Activated T-helper 9 cell treated with anti-CD3 and anti-CD28 coated beads, Interleukin-2, amount 50 U/mL, for 16 hours (primary cell): ENCODE data around the gene TOLLIP.

Experiments used
- DNase-seq: peaks from one replicate; pipeline ENCODE4 v3.0.0-alpha.2; 2020; ENCODE audit warnings: low read depth

Gene TOLLIP

DNA sequence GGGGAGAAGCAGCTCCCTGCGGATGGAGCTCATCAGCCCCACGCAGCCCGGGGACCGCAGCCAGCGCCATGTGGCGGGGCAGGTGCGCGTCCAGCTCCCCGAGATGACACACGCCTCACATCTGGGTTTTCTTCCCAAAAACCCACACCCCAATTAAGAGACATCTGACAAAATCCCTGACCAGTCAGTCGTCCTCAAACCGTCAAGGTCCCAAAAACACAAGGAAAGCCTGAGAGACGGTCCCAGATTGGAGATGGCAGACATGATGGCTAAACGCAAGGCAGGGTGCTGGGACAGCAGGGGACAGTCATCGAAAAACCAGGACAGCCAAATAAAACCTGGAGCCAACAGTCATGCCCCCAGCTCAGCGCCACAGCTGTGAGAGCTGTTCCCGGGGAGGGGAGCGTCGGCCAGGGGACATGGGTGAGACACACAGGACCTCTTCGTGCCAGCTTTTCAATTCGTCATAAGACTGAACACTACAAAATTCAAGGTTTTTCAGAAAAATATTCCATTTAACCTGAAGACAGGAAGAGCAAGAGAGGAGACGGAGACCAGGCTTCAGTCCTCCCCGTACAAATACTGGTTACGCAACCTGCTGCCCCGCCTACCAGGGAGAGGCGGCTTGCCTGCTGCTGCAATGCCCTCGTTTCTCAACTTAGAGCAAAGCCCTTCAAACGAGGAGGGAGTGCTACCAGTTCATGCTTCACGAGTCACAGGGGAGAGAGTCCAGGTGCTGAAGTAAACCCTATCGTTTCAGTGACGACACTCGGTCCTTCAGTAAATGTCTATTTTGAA, 10.5 kb downstream of the TOLLIP start:
- DNase-seq, result no peak

DNA sequence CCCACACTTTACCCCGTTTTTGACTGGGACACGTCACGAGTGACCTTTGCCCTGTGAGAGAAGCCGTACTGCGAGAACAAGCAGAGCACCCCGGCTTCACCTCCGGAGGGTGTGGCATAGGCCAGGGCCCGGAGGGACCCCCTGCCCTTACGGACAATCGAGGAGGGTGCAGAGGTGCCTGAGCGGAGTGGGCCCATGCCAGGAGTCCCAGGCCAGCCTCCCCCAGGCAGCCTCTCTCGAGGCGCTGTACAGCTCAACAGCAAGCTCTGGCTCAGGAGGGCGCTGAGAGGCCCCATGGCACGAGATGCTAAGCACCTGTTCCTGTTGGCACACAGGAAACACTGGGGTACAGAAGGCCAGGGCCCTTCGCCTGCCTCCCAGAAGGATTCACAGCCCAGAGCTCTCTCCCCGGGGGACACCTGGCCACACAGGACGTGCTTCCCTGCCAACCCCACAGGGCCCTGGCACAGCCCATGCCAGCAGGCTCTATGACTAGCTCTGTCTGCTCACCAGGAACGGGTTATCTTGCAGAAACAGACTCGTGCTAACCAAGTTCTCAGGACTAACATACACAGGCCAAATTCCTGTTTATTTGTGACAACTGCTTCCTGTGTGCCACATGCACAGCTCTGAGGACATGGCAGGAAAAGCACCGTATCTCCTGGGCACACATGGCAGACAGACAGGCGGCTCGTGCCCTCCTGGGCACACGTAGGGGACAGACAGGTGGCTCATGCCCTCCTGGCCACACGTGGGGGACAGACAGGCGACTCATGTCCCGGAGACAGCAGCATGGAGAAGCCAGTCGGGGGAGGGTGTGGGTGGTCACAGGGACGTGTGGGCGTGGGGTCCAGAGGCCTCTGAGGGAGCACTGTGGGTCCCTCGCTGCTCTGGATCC, 11.6 kb downstream of the TOLLIP start:
- no peak for DNase-seq

DNA sequence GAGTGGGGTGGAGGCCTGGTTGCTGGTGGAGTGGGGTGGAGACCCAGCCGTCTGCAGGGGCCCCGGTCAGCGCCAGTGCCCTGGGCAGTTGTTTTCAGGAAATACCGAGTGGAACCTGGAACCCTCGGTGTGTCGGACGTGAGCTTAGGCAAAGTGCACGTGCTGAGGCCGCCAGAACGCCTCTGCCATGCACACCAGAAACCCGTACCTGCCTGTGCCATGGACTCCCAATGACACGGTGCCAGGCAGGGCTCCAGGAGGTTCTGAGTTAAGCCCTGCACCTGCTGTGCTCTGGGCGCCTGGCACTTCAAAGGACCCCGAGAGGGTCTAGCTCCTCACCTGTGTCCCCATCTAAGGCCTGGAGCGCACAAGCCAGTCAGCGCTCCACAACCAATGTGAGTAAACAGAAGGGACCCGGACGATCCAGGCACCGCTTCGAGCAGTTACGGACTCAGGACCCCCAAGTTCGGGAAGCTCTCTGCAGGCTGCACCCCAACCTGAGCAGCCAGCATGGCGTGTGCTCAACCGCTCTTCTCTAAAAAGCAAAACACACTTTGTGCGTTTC, 12.3 kb downstream of the TOLLIP start:
- DNase-seq, result no peak

DNA sequence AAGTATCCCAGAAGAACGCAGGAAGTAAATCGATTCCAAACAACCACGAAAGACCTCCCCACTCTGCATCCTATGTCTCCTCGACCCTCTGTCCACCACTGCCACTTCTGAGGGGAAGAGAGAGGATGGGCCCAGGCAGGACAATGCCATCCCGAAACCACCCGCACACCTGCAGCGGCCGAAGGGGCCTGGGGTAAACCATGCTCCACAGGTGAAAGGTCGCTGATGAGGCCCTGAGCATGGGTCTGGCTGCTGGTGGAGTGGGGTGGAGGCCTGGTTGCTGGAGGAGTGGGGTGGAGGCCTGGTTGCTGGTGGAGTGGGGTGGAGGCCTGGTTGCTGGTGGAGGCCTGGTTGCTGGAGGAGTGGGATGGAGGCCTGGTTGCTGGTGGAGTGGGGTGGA, 13.1 kb downstream of the TOLLIP start:
- DNase-seq, result no peak

DNA sequence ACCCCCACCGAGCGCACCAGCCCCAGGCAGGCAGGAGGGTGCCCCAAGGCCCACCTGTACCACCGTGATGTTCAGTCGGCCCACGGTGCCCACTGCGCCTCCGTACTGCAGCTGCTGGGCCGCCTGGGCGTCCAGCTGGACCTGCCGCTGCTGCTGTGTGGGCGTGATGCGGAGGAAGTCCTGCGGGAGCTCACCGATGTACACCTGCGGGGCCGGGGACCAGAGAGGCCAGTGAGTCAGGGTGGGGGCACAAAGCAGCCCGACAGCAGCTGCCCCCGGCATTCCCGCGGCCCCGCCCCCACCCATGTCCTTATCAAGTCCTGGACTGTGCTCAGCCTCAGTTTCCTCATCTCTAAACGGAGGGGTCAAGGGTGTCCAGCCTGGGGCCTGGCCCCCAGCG, 13.8 kb downstream of the TOLLIP start:
- DNase-seq, result no peak

DNA sequence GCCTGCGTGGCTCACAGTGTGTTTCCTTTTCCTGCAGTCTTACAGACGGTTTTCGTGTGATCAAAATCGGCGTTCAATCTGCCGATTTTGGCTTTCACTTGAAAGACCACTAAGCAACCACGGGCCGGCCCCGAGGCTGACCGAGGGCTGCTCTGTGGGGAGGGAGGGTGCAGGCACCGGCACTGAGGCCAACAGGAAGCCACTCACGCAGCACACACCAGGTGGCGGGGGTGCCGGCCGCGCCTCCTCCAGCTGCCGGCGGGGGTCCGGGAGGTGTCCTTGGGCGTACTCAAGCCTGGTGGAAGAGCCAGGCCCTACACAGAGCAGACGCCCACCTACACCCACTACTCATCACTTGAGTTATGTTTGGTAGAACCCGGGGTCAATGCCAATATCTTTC, 14.3 kb downstream of the TOLLIP start:
- no peak for DNase-seq

DNA sequence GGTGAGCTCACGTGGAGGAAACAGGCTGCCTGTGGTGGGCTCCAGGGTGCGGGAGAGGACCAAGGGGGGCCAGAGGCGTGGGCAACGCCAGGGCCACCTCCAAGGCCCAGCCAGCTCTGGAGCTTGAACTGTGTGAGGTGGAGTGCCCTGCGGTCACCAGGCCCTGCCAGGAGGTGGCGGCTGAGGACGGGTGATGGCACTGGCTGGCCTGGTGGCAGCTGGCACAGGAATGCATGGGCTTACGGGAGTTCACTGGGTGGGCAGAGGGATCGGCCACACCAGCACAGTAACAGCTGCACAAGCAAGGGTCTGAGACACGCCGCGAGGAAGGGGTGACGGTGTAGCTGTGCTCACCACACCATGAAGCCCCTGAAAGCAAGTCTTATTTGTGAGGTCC, 15.8 kb downstream of the TOLLIP start:
- no peak for DNase-seq

DNA sequence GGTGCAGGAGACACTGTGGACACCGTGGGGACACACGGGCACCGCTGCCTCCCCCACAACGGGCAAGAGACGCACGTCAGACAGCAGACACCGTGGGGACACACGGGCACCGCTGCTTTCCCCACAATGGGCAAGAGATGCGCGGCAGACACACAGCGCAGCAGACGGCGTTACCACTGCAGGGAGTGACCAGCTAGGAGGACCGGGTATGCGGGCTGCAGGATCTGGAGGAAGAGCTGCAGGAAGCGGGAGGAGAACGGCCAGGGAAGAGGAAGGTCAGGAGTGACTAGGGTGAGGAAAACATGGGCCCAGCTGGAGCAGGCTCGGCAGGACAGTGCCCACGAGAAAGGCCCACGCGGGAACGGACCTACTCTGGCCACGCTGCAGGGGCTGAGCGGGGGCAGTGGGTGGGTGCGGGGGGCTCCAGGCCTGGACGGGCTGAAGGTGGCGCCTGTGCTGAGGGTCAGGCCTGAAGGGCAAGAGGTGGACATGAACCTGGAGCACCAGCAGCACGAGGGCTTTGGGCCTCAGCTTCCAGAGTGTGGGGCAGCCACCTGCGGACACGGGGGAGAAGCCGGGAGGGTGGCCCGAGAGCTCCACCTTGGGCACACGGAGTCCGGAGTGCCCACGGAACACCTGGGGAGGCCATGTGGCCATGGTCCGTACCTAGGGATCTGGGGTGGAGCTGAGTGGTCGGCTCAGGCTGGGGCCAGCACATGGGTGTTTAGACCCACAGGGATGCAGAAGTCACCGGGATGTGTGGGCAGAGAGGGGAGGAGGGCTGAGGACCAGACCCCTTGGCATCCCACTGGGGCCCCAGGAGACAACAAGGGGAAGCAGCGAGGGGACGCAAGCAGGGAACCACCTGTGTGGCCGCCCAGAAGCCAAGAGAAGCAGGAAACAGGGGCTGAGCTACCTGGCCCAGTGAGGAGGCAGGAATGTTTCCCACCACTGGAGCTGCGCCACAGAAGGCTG, 16.5 kb downstream of the TOLLIP start:
- no peak for DNase-seq

DNA sequence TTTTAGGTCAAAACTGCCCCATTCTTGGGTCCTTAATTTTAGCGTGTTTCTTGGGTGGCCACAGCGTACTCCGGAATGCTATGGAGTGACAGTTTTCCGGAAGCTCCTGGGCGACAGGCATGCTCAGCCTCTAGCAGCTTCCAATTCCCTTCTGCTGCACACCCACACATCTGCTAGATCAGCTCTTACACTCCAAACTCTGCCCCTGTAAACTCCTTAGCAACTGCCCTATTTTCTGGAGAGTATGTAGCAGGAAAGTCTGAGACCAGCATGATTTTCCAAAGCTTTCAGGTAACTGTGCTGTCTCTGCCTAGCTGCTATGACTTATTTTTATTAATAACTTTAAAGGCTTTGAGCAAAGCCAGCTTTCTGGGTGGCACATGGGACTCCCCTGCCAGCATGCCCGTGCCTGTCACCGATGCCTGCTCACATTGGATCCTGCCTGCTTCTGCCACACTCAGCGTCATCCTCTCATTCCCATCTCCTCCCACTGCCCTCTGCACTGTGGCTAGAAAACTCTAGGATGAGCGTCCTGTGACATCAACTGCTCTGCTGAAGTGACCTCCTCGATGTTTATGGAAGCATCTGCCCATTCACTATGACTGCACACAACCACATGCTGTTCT, 17.3 kb downstream of the TOLLIP start:
- no peak for DNase-seq

DNA sequence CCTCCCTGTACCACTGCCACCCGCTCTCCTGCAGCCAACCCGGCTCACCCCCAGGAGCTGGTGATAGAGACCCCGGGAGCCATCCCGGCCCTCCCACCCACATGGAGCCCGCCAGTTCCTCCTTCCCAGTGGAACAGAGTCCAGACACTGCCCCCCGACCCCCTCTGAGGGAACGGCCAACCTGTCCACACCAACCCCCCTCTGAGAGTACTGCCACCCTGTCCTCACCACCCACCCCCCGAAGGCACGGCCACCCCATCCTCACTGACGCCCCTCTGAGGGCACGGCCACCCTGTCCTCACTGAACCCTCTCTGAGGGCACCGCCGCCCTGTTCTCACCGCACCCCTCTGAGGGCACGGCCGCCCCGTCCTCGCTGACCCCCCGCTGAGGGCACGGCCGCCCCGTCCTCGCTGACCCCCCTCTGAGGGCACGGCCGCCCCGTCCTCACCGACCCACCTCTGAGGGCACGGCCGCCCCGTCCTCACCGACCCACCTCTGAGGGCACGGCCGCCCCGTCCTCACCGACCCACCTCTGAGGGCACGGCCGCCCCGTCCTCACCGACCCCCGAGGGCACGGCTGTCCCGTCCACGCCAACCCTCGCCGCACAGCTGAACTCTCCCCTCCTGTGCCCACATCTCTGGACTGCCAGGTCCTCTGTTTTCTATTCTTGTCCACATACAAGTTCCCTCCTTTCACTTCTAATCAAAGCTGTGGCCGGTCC, 18.0 kb downstream of the TOLLIP start:
- DNase-seq, result no peak

DNA sequence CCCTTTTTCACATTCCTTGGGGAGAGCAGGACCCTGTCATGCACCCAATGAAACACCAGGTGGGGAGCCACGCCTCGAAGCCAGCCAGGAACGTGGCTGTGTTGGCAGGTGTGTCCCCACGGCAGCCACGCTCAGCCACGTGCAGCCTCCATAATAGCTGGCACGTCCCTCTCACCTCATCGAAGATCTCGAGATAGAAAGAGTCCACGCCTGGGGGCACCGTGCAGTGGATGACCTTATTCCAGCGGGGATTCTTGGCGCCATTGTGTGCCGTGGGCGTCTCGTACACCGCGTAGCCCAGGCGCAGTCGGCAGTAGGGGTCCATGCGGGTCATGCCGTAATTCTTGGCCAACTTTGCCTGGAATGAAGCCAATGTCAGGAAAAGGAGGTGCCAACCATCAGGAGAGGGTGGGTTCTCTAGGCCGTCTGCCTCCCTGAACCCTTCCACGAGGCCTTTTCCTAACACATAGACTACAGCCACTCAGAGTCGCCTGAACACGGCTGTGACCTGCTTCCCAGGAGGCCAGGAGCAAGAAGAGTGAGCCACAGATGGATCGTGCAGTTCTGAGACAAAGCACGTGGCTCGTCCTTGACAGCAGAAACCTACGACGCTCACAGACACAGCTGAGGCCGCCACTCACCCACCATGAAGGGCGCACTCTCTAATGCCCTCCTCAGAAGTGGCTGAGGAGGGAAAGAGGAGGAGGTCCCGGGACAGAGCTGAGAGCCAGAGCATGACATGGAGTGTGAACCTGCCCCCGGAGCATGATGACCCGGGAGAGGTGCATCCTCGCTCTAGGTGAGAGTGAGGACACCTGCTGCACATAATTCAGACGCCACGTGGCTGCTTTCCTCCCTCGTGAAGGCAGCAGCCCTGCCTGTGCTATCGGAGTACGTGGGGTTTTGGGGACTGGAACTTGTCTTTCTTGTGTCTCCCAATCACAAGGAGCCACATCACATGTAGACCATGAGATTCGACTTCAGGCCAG, 19.1 kb downstream of the TOLLIP start:
- no peak for DNase-seq

DNA sequence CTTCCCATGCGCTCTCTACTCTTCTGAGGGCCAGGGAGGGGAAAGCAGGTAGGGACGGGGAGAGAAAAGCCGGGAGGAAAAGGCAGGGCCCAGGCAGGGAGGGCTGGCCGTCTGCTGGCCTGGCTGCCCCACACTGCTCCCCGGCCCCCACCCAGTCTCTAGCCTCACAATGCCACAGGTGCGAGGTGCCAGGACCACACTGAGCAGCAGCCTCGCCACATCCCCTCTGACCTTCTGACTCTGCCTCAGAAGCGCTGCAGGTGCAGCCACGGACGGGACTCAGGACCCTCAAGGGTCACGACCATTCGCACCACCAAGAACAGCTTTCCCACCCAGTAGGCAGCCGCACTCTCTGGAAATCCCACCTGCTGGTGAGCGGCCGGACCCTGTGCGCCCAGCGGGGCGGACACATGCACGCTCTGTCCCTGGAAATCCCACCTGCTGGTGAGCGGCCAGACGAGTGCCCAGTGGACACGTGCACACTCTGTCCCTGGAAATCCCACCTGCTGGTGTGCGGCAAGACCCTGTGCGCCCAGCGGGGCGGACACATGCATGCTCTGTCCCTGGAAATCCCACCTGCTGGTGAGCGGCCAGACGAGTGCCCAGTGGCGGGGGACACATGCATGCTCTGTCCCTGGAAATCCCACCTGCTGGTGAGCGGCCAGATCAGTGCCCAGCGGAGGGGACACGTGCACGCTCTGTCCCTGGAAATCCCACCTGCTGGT, 20.1 kb downstream of the TOLLIP start:
- DNase-seq, result no peak

DNA sequence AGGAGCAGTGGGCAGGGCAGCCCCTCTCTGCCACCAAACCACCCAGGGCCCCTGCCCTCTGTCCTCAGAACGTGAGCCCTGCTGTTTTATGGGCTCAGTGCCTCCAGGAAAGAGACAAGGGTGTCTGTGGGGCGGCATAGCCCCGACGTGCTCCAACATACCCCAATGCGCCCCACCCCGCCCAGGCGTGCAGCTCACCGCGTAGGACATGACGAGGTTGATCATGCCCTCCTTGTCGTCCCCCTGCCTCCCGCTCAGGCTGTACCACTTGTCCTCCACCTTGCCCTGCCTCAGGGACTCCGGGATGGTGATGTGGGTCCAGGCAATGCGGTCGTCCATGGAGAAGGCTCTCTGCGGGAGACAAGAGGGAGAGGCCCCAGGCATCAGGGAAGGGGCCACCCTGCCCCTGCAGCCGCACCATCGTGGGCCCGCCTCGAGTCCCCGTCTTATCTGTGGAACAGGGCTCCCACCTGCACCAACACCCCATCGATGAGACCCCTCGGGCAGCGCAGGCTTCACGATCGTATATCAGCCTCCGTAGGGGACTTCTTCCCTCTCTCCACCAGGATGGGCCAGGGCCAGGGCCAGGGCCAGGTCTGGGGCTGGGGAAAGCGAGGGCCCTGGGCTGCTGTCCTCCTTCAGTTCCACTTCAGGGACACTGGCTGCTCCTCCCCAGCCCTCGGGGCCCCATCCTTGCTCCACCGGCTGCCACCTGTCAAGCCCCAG, 20.8 kb downstream of the TOLLIP start:
- DNase-seq, result no peak

DNA sequence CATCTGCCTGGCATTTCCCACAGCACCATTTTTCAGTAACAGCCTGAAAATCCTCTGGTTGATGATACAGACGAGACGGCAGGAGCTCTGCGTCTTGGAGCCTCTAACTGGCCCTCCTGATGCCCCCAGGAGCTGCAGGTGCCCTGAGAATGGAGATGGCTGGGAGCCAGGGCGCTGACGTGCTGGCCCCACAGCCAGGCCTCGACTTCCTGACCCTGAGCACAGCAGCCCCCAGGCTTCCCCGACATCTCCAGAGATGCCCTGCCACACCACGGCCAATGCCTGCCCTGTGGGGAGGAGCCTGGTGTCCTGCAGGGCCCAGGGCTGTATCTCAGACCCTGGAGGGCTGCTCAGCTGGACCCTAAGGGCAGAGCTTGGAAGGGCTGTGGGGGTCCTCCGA, 21.5 kb downstream of the TOLLIP start:
- DNase-seq, result no peak

DNA sequence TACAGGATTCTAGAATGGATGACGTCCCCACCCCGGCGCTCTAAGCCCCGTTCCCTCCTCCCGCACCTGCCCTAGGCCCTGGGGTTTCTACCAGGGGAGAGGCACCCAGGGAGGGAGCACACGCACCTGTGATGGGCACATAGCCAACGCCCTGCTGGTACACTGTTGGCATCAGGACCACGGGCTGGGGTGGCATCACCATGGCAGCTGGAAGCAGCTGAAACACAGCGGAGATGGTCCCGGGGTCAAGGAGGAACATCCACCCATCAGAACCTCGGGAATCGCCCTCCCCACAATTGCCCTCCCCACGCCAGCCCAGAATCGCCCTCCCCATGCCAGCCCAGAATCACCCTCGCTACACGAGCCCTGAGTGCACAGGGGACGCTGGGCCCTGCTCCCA, 23.6 kb downstream of the TOLLIP start:
- no peak for DNase-seq

DNA sequence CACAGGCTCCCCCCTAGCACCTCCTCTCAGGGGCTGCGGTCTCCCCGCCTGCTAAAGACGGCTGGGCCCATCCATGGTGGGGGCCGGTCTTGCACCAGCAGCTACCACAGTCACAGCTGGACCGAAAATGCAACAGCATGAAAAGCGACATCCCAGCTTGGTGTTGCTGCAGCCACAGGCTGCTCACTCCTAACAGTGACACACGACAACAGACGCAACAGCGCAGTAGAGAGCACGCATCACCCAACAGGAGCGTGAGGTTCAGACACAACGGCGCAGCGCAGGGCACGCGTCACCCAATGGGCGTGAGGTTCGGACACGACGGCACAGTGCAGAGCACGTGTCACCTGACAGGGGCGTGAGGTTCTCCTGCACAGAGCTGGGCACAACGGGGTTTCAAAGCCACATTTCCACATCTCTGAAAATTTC, 24.1 kb downstream of the TOLLIP start:
- DNase-seq, result no peak

DNA sequence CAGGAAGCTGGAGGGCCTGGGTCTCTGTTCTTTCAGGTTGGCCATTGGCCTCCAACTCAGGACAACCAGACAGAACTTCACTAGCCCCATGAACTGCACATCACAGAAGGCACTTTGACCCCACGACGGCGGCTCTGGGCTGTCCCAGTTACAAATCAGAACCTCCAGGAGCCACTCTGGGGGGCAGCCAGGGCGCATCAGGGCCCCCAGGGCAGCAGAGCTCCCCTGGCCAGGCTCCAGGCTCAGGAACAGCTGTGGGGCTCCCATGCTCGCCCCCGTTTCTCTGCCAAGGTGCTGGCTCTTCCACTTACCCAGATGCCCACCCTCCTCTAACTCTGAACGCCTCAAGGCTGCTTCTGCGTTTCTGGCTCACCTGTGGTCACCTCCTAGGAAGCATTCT, 25.5 kb downstream of the TOLLIP start:
- no peak for DNase-seq

DNA sequence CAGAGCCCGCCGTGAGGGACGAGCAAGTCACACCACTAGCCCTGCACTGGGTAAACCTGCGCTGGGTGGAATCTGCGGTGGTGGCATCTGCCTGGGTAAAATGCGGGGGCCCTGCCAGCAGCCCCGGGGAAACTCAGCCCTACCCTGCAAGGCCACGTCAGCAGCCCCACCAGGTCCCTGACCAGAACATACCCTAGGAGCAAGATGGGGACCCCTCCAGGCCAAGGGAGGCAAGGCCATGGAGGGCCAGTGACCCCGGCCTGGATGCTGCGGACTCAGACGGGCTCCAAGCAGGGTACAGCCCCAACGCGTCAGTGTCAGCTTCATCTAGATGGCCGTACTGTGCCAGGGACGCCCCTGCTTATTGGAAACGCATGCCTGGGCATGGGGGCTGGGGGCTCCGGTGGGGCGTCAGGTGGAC, 26.3 kb downstream of the TOLLIP start:
- no peak for DNase-seq
